GM18867 (cell line): ENCODE measurements around the gene ZNF283.
A peak's percentile ranks its signal among the peaks of the same experiment; 100 is the strongest.

Experiments
- ATAC-seq: cut with Tn5 transposase; IDR thresholded peaks from one replicate; pipeline ENCODE4 v1.9.1; 2021; ENCODE audit warnings: mild to moderate bottlenecking, moderate library complexity; ENCODE audit not compliant: unreplicated experiment

The ZNF283 gene

DNA sequence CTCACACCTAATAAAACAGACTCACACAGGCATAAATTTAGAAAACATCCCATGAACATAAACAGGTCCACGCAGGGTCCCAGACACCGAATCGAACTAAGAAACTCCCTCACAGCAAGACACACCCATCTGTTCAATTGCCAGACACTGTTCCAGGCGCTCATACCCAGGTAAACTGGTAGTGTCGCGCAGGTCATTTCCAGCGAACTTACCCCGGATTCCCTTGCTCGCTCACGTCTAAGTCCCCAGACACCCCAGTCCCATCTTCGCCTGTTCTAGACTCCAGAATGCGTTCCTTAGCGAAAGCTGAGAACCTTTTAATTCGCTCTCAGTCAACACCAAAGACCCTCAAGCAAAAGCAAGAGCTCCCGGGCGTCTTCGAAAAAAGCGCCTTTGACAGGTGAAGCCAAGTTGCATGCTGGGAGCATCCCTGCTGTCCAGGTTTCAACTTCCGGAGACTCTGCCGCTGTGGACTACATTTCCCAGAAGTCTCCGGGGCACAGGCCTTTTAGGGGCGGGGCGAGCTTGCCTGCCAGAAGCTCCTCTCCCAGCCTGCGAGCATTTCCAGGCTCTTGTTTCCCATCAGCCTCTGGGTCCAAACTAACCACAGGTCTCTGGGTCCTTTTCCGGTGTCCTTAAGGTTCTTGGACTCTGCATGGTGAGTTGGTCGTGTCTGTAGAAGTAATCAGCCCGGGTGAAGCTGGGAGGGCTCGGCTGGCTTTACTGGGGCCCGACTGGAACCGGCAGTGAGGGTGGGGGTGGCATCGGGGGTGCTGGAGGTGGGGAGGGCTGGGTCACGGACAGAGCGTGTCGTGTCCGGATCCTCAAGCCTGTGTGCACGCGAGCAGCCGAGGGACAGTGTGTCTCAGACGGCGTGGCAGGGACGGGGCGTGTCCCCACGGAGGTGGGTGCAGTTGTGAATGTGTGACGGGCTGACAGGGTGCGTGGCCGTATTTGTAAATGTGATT lies at the start of gene ZNF283:
ZNF283 (plus strand) TSS at position 535 of the 968 bp plus-strand sequence. CDS start 6,184 bp downstream, outside the sequence.
- peak; percentile 80 for ATAC-seq

DNA sequence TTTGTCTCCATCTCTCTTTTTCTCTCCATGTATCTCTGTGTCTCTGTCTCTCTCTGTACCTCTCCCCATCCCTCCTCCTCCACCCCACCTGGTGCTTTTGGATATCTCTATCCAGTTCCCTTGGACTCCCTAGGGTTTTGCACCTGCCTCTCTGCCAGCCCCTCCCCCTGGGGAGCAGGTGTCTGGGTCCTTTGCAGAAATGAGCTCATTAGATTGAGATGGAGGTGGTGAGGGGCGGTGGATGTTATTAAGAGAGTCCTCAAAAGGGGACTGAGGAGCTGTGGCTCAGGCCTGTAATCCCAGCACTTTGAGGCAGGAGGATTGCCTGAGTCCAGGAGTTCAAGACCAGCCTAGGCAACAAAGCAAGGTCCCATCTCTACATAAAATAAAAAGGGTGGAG lies 48.5 kb upstream of the ZNF283 start:
- no peak for ATAC-seq

DNA sequence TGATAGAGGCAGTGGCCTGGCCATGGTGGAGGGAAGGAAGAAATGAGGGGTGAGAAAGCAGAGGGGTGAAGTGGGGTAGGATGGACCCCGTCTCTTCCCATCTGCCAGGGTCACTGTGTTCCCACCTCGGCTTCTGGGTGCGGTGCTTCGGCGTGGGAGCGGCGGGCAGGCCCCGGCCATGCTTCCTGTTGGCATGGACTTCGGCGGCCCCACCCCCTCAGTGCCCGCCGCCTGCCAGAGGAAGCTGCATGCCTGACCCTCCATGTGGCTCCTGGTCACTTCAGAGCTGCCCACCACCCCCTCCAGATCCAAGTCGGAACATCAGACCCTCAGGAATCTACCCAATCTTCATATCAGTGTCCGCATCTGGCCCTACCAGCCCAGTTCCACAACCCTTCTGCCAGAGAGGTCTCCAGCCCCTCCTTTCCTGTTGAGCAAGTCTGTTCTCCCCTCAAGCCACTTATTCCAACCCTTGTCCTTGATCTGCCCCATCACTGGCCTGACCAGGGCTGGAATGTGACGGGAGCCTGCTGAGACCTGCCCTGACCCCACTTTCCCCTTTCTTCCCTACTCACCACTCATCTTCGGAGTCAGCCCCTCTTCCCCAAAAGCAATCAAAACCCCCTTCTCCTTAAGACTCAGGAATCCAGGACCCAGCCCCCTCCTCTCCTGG lies 47.8 kb upstream of the ZNF283 start:
- no peak for ATAC-seq

DNA sequence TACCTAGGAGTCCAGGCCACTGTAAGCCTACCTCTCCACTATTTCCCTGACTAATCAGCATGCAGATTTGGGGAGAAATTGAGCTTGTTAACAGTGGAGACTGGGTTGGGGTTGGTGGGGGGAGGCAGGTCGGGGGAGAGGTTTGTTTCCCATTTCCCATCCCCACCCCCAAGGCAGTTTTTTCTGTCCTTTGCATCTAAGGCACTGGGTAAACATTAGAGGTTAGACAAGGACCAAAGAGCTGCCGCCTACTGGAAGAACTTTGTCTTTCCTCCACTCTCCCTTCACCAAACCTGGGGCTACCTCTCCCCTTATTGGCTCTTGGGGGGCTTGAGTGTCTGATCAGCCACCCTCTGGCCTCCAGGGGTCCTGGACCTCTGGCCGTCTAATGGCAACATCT lies 47.3 kb upstream of the ZNF283 start:
- ATAC-seq = no peak

DNA sequence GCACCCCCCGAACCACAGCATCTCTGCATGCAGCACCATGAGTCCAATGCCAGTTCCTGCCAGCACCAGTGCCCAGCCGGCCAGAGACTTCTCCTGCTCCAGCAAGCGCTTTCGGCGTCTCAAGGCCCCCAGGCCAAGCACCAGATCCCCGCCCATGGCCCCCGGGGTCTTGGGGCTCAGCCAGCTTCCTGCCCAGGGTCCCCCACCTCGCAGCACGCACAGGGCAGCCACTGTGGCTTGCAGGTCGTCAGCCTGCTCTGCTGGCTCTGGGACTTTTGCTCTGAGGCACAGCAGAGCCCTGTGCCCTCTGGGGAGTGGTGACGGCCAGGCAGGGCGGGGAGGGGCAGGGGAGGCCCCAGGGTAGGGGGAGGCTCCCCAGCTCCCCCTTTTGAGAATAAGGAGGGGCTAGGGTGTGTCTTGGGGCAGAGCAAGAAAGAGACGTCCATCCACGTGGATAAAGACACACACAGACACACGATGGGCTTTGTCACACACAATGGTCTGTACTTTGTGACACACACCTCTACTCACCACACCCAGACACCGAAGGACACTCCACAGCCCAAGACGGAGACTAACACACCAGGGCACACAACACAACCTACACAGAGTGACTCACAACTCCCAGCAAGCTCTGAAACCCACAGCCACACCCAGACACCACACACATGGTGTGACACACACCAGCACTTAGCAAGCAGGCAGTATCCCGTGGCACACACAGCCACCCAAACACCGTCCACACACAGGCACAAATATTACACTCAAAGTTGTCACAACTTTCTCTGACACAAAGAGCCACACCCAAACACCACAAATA lies 46.2 kb upstream of the ZNF283 start, which contains the start of gene KCNN4:
KCNN4 (minus strand) TSS at position 268 of the 820 bp plus-strand sequence; CDS start at position 156, 112 bp downstream.
- peak; percentile 40 for ATAC-seq

DNA sequence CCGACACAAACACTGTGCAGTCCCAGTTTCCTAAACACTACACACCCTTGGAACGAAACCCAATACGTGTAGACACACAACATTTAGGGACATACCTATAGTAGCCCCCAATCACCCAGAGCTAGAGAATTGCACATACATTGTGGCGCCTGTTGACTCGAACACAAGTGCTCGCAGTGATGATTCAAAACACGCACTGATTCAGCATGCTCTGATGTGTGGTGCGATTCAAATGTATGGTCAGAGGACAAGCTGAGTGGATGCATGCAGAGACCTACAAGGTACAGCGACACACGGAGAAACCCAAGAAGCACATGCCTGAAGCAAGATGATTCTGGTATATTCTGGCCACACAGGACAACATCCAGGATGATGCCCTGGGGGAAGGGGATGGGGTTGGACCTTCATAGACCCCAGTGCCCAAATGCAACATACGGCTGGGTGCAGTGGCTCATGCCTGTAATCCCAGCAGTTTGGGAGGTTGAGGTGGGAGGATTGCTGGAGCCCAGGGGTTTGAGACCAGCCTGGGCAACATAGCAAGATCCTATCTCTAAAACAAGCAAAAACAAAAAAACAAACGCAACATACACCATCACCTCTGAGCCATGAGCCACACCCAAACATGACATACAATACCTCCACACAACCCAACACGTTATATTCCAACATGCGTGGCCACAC lies 45.4 kb upstream of the ZNF283 start:
- no peak for ATAC-seq

DNA sequence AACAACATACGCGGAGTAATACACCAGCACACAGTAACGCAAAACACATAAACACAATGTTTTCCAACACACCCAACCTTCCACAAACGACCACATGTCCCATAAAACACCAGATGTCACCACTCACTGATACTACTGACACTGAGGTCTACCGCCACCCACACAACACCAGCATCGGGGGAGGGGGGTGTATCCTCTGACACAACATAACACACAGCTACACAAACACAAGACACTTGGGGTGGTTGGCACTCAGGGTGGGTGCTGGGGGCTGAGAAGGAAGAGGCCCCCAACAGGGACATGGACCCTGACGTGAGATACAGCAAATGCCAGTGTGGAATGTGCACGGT lies 44.8 kb upstream of the ZNF283 start:
- ATAC-seq = no peak

DNA sequence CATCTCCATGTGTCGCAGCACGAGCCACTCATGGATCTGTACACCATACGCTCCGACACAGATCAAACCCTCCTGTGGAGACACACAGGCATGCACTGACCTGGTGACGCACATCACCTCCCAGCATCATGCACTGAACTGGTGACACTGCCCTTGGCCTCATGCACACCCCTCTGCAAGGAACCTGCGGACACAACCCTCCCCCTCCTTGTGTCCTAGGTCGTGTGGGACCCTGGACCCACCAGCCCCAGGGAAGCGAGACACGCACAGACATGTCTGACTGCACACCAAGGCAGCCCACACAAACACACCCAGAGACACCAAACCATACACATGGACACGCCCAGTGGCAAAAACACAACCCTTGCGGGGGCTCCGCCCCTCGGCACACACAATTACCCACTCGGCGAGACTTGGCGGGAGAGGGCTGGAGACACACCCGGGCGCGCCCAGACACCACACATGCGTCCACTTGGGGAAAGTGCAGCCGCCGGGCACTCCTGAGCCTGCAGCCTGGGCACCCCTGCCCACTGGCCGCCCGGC lies 44.4 kb upstream of the ZNF283 start:
- no peak for ATAC-seq

DNA sequence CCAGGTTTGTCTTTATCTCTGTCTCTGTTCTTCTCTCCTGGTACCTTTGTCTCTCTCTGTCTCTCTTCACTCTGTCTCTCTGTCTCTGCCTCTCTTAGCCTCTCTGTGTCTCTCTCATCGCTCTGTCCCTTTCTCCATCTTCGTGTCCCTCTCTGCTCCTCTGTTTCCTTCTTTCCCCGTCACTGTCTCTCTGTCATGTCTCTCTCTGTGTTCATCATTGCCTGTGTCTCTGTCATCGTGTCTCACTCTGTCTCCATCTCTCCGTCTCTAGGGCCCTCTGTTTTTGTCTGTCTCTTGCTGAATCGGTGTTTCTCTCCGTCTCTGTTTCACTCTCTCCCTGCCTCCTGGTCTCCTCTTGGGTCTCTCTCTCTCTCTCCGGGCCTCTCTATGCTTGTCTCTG lies 43.5 kb upstream of the ZNF283 start:
- ATAC-seq = no peak

DNA sequence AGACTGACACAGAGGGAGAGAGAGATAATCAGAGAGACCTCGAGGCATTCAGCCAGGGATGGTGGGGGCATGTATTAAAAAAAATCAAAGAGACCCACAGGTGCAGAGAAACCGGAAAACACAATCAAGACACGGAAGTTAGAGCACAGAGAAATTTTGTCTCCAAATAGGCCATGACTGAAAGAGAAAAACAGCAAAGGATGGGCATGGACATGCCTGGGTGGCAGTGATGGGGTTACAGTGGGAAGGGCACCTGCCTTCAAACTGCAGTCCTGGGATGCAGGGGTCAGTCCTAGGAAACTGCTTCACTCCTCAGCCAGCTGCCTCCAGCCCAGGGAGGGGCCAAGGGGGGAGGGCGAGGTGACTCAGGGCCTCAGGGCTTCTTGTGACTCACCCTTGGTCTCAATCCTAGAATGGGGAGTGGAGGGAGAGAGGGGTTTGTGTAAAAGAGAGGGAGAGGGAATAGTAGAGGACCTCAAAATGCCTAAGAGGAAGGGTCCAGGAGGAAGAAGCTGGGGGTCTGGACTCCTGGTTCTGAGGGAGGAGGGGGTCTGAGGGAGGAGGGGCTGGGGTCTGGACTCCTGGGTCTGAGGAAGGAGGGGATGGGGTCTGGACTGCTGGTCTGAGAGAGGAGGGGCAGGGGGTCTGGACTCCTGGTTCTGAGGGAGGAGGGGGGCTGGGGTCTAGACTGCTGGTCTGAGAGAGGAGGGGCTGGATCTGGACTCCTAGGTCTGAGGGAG lies 42.7 kb upstream of the ZNF283 start:
- no peak for ATAC-seq

DNA sequence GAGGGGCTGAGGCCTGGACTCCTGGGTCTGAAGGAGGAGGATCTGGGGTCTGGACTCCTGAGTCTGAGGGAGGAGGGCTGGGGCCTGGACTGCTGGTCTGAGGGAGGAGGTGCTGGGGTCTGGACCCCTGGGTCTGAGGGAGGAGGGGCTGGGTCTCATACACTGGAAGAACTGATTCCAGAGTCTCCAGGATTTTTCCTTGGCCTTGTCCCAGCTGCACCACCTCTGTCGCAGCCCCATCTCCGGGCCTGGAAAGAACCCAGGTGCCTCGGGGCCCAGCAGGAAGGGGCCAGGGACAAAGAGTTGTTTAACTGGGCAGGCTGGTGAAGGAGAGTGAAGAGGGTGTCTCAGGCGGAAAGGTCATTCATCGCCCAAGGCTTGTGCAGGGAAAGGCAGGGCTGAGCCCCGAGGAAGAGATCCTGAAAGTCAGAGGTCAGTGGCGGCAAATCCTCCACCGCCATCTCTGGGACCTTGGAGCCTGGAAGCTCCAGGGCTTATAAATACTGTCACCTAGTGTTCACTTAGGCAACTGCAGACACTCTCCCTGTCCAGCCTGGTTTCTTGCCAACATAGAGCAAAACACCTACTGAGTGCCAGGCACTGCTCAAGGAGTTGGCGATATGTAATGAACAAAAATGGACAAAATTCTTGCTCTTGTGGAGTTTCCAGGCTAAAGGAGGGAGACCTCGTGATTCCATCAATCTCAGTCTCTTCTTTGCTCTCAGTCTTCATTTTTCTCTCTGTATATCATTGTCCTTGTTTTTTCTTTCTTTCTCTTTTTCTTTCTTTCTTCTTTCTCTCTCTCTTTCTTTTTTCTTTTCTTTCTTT lies 41.9 kb upstream of the ZNF283 start:
- ATAC-seq = peak; percentile 34

DNA sequence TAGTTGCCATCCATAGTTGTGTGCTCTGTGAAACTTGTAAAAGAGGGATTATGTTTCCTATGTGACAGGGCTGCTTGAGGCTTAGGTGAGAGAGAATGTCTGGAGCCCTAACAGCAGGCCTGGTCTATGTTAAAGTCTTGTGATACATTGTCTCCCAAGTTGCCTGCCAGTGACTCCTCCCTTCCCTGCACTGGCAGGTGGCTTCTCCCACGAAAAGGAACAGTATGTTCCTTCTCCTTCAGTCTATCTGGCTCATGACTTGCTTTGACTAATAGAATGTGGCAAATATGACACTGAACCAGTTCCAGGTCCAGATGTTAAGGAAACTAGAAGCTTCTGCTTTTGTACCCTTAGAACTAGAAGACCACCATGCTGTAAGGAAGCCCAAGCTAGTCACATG lies 40.5 kb upstream of the ZNF283 start:
- ATAC-seq = no peak

DNA sequence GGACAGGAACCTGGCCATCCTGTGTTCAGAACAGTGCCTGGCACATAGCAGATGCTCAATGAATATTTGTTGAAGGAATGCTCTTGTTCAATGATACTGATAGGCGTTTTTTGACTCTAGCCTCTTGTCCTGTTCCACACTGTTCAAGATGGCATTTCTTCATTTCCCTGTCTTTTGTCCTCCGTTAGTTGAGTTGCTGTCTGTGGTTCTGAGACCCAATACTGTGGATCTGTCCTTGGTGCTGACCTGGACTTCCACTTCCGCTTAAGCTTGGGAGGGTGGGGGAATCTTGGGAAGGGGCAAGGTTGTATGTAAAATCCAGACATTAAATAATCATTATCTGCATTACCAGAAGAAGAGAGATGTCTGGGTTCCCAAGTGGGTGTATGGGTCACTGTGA lies 38.1 kb upstream of the ZNF283 start:
- no peak for ATAC-seq

DNA sequence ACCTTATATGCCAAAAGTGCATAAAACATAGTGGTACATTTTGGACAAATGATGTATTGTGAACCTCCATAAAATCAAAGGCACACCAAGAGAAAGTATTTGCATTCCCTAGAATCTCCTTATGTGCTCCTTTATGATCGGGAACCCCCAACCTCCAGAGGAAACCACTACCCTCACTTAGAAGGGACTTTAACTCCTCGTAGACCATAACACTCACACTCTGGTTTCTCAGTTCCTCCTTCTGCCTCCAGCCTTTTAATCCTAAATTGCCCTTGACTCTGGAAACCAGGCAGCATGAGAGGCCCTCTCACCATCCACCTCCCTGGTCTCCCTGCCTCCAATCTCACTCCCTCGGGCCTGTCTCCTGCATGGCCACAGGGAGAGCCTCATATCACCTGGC lies 36.5 kb upstream of the ZNF283 start:
- no peak for ATAC-seq

DNA sequence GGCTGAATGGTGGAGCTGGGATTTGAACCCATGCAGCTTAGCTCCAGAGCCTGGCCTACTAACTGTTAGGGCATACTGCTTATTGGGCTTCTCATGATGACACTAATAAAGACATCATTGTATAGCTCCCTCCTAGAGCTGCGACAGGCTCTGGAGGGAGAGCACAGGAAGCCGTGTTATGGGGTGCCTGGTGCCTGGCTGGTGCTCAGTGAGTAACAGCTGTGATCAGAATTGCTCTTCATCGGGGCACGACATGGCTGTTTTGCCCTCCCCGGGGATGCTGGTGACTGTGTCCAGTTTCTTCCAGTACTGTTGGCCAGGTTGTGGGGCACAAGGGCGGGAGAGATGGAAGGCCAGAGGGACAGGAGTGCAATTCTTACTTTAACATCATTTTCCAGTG lies 30.0 kb upstream of the ZNF283 start:
- ATAC-seq = no peak

DNA sequence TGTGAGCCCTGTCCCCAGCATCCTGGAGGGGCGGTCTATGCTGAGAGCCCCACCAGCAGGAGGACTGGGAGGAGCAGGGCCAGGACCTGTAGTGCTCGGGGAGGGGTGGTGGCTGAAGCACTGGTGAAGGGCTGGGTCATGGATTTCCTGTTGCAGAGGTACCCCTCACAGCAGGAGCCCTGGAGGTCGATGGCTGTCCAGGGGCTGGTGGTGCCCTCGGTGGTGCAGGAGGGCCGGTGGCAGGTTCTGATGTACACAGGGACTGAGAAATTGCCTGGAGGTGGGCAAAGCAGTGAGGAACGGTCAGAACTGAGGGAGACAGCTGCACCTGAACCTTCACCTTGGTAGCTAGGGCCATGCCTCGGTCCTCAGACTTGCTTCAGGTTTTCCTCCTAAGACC lies 29.6 kb upstream of the ZNF283 start:
- ATAC-seq = no peak

DNA sequence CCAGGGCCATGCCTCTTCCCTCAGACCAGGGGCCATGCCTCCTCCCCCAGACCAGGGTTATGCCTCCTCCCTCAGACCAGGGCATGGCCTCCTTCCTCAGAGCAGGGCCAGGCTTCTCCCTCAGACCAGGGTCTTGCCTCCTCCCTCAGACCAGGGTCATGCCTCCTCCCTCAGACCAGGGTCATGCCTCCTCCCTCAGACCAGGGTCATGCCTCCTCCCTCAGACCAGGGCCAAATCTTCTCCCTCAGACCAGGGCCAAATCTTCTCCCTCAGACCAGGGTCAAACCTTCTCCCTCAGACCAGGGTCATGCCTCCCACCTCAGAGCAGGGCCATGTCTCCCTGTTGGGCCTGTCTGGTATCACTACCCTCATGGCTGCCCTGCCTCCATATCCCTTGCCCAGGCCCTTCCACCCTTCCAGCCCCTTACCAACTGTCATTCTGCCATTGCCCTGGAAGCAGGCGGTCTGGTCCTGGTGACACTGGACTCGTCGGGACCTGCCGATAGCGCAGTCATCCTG lies 29.0 kb upstream of the ZNF283 start:
- no peak for ATAC-seq

DNA sequence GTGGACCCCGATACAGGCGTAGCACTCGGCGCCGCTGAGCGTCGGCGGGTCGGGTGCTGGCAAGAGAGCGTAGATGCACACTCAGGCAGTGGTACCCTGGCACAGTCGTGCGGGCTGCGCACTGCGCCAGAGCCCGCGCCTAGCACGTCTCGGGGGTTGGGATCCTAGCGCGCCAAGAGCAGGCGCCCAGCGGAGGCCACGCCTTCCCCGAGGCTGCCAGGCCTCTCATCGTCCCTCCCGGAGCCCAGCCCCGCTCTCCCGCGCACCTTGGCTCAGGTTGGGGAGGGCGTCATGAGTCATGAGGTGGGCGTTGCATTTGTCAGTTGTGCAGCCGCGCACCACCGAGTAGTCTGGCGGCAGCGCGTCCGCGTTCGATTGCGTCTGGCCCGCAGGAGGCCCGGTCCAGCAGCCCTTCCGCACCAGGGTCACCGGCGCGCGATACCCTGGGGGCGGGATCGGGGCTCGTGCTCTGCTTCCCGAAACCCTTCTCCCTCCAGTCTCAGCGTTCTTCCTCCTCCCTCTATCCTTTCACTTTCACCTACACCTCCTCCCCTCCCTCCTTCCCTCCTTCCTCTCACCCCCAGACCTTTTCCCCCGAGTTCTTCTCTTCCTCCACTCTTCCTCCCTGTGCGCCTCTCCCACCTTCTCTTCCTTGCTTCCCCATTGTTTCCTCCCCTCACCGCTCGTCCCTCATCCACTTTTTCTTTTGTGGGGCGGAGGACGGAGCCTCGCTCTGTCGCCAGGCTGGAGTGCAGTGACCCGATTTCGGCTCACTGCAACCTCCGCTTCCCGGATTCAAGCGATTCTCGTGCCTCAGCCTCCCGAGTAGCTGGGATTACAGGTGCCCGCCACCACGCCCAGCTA lies 28.3 kb upstream of the ZNF283 start:
- no peak for ATAC-seq
